Sigmoid colon (tissue), 7 donors: ENCODE data around the gene ELMOD3. TPM values are rescaled to one million over a fixed set of nuclear protein-coding genes. Genes with fewer than 3 reads are reported as not detected.

ENCODE experiments used
- DNase-seq: peaks from one replicate; pipeline ENCODE4 v3.0.0-alpha.2; 2019
- H3K27ac ChIP-seq, 4 donors: fragments of 200-600 bp; sonication (generic); one replicate each; pipeline ENCODE4 v1.5.1; 2016 to 2019; ENCODE audit warnings: mild to moderate bottlenecking in 1 of 4
- H3K27me3 ChIP-seq, 3 donors: fragments of 200-600 bp; sonication (generic); one replicate each; pipeline ENCODE4 v1.5.1; 2019; ENCODE audit warnings: mild to moderate bottlenecking in 1 of 3
- H3K36me3 ChIP-seq, 4 donors: fragments of 200-600 bp; sonication (generic); one replicate each; pipeline ENCODE4 v1.5.1; 2016 to 2019
- H3K4me1 ChIP-seq, 4 donors: fragments of 200-600 bp; sonication (generic); one replicate each; pipeline ENCODE4 v1.5.1; 2017 to 2019
- H3K4me3 ChIP-seq, 4 donors: fragments of 200-600 bp; sonication (generic); one replicate each; pipeline ENCODE4 v1.5.1; 2017 to 2019; ENCODE audit warnings: mild to moderate bottlenecking in 2 of 4, moderate library complexity in 1 of 4
- H3K9me3 ChIP-seq, 4 donors: fragments of 200-600 bp in 3 of 4; sonication (generic) in 3 of 4; one replicate each; pipeline versions ENCODE4 v1.5.1 to v1.6.1; 2013 to 2019
- CTCF ChIP-seq, 4 experiments: fragments of 450-650 bp in 3 of 4; fragments of 200-600 bp in 1 of 4; IDR thresholded peaks; one replicate each; pipeline ENCODE4 v1.5.1; 2016 to 2019; ENCODE audit warnings: antibody characterized with exemption in 4 of 4, mild to moderate bottlenecking in 3 of 4, moderate library complexity in 2 of 4
- EP300 ChIP-seq, 4 donors: sonication (generic); formaldehyde crosslinking; IDR thresholded peaks; one replicate each; pipeline ENCODE4 v1.6.1; 2017; ENCODE audit warnings: antibody characterized with exemption in 4 of 4
- POLR2A ChIP-seq, 2 donors: fragments of 450-650 bp; IDR thresholded peaks; one replicate each; pipeline ENCODE4 v1.6.1; 2016; ENCODE audit warnings: antibody characterized with exemption in 2 of 2, mild to moderate bottlenecking in 2 of 2, moderate library complexity in 2 of 2
- POLR2AphosphoS5 ChIP-seq, 4 donors: sonication (generic); formaldehyde crosslinking; IDR thresholded peaks; one replicate each; pipeline ENCODE4 v1.6.1; 2017; ENCODE audit warnings: antibody characterized with exemption in 4 of 4
- WGBS, 2 donors: extraction: QIAGEN DNeasy Blood & Tissue Kit; methylation state at CpG; one replicate each; pipeline ENCODE4 v1.1.7; 2013; 5-methylcytosine and 5-hydroxymethylcytosine counted together
- intact Hi-C: fragments of 100-400 bp; cut with DNase I; formaldehyde crosslinking; loops from one replicate; pipeline ENCODE4 v1.15.1; 2023
- polyA plus RNA-seq, 3 donors: library from polyadenylated mRNA; stranded (reverse); fragments of 200-250 nt; gene quantifications; one replicate each; pipeline ENCODE4 v1.2.3, GENCODE V29; 2013
- total RNA-seq, 4 donors: library from RNA; depleted of rRNA; stranded (reverse); fragments of >200 nt; gene quantifications; one replicate each; pipeline ENCODE4 v1.1.0, GENCODE V29; 2016
- donor health status: healthy with polysubstance abuse.
- donor health status: Bipolar disorder and iron deficiency.
- donor health status: healthy.

The ELMOD3 gene
- total and polyA plus RNA-seq, 7 donors, result 11.6 to 26.3 (median 19.7) TPM

- no peak for TF ChIP-seq EP300 (IDR thresholded peaks at IDR 0.05)
- no peak for TF ChIP-seq CTCF (IDR thresholded peaks at IDR 0.05)
- no peak for TF ChIP-seq POLR2A (IDR thresholded peaks at IDR 0.05)
- TF ChIP-seq POLR2AphosphoS5 (IDR thresholded peaks at IDR 0.05), result no peak
These were observed 75.3 kb downstream of the ELMOD3 start for GRCh38 chr2:85429924-85430289.

GRCh38 chr2:85430752-85431569 is 76.4 kb downstream of the ELMOD3 start:
- intact Hi-C loops, result no loop called here
- Histone ChIP-seq H3K36me3 (no peaks in the 10 kb centered on the region), H3K4me3 (no peak overlapping the region), H3K27ac (no peak overlapping the region), H3K4me1 (peaks cover 0 to 33% (median 27%) of the 10 kb centered on the region in 4 donors), H3K9me3 (no peaks in the 10 kb centered on the region), H3K27me3 (no peaks in the 10 kb centered on the region)
- WGBS, 2 donors, result 80 to 86% methylated on average over 16 of the region's 16 CpGs
- TF ChIP-seq CTCF (IDR thresholded peaks at IDR 0.05) (no peak), POLR2AphosphoS5 (IDR thresholded peaks at IDR 0.05) (no peak), EP300 (IDR thresholded peaks at IDR 0.05) (no peak), POLR2A (IDR thresholded peaks at IDR 0.05) (no peak)
- no peak for DNase-seq

More at GRCh38 chr2:85429924-85430289, 75.3 kb downstream of the ELMOD3 start:
- WGBS, 2 donors, result 89 to 90% methylated on average over 2 of the region's 2 CpGs
- Histone ChIP-seq H3K4me3 (no peak overlapping the region), H3K27ac (no peak overlapping the region), H3K27me3 (no peaks in the 10 kb centered on the region), H3K4me1 (peaks cover 0 to 23% (median 19%) of the 10 kb centered on the region in 4 donors), H3K36me3 (no peaks in the 10 kb centered on the region), H3K9me3 (no peaks in the 10 kb centered on the region)
- no peak for DNase-seq
- intact Hi-C loops, result no loop called here

- no peak for DNase-seq
- H3K4me3 ChIP-seq, result no peak overlapping the region
- no peaks in the 10 kb centered on the region for H3K9me3 ChIP-seq
- no peaks in the 10 kb centered on the region for H3K27me3 ChIP-seq
- 89 to 94% methylated on average over 10 of the region's 10 CpGs for WGBS, 2 donors
- H3K4me1 ChIP-seq, result peaks cover 0 to 41% (median 33%) of the 10 kb centered on the region in 4 donors
- no peak overlapping the region for H3K27ac ChIP-seq
- intact Hi-C loops, result no loop called here
- no peaks in the 10 kb centered on the region for H3K36me3 ChIP-seq
- TF ChIP-seq EP300 (IDR thresholded peaks at IDR 0.05) (no peak), CTCF (IDR thresholded peaks at IDR 0.05) (no peak), POLR2AphosphoS5 (IDR thresholded peaks at IDR 0.05) (no peak), POLR2A (IDR thresholded peaks at IDR 0.05) (no peak)
These were observed 77.1 kb downstream of the ELMOD3 start for GRCh38 chr2:85431570-85432205.

- Histone ChIP-seq H3K27me3 (no peaks in the 10 kb centered on the region), H3K36me3 (no peaks in the 10 kb centered on the region), H3K27ac (peak overlapping the region; percentile 80 to 97 (median 93)), H3K9me3 (no peaks in the 10 kb centered on the region), H3K4me3 (no peak overlapping the region), H3K4me1 (peaks cover 0 to 56% (median 50%) of the 10 kb centered on the region in 4 donors)
- 37 to 61% methylated on average over 6 of the region's 6 CpGs for WGBS, 2 donors
- DNase-seq, result peak; percentile 98
- intact Hi-C loops, result no loop called here
- peak in 1 of 4 donors; percentile 4 for TF ChIP-seq EP300 (IDR thresholded peaks at IDR 0.05)
- peak; percentile 76 to 91 (median 84) for TF ChIP-seq POLR2AphosphoS5 (IDR thresholded peaks at IDR 0.05)
- no peak for TF ChIP-seq CTCF (IDR thresholded peaks at IDR 0.05)
These were observed 79.0 kb downstream of the ELMOD3 start for GRCh38 chr2:85433511-85434089.
